Measurements from ENCODE around the gene RIPOR2.

GRCh38 chr6:24971067-24971466, 35.3 kb upstream of the RIPOR2 start:
- no peak for TF ChIP-seq CTCF (IDR thresholded peaks at IDR 0.05 in 2 of 3, conservative IDR thresholded peaks at IDR 0.05 in 1 of 3; ENCODE audit: control insufficient read depth in 2 of 3, extremely low read depth in 1 of 3, insufficient read depth in 1 of 3, low read depth in 3 of 3, low read length in 3 of 3)
- TF ChIP-seq POLR2A (IDR thresholded peaks at IDR 0.05; ENCODE audit: low read depth, low read length), result no peak
- TF ChIP-seq JUND (IDR thresholded peaks at IDR 0.05; ENCODE audit: low read depth, low read length), result no peak
- TF ChIP-seq FOXK2 (IDR thresholded peaks at IDR 0.05), result no peak
- TF ChIP-seq MYC (IDR thresholded peaks at IDR 0.05; ENCODE audit: insufficient read depth, insufficient read length, insufficient replicate concordance, low read length, severe bottlenecking), result no peak
- no peak for TF ChIP-seq YY1 (IDR thresholded peaks at IDR 0.05; ENCODE audit: low read depth, low read length)
- TF ChIP-seq MAX (IDR thresholded peaks at IDR 0.05; ENCODE audit: low read depth, low read length), result no peak
- TF ChIP-seq EED (IDR thresholded peaks at IDR 0.05; ENCODE audit: low read depth), result no peak
- no peak for TF ChIP-seq CHD2 (IDR thresholded peaks at IDR 0.05; ENCODE audit: borderline replicate concordance, low read depth, low read length)
